Adrenal gland (tissue), 12 donors: ENCODE results near the gene NOP16. TPM values are rescaled to one million over a fixed set of nuclear protein-coding genes. Genes with fewer than 3 reads are reported as not detected.

Source experiments
- DNase-seq, 7 donors: peaks; one replicate each; pipeline ENCODE4 v3.0.0-alpha.2; 2019 to 2020
- H3K27ac ChIP-seq, 5 donors: fragments of 200-600 bp; sonication (generic) in 4 of 5; 1 replicate in 3 of 5; 2 replicates in 2 of 5; pipeline versions ENCODE4 v1.5.1 to v1.8.0; 2016 to 2020; ENCODE audit warnings: mild to moderate bottlenecking in 1 of 5
- H3K27me3 ChIP-seq: fragments of 200-600 bp; 2 replicates; pipeline ENCODE4 v1.8.0; 2021
- H3K36me3 ChIP-seq, 2 donors: fragments of 200-600 bp; replicated peaks in 1 of 2; 1 replicate in 1 of 2; 2 replicates in 1 of 2; pipeline versions ENCODE4 v1.5.1 to v1.8.0; 2018 to 2022
- H3K4me1 ChIP-seq, 2 donors: fragments of 200-600 bp; replicated peaks in 1 of 2; 1 replicate in 1 of 2; 2 replicates in 1 of 2; pipeline versions ENCODE4 v1.5.1 to v1.8.0; 2018 to 2021
- H3K4me3 ChIP-seq, 4 donors: fragments of 200-600 bp; sonication (generic) in 3 of 4; one replicate each; pipeline ENCODE4 v1.5.1; 2016 to 2018
- H3K9me3 ChIP-seq, 3 donors: fragments of 200-600 bp; sonication (generic) in 1 of 3; replicated peaks in 1 of 3; 1 replicate in 2 of 3; 2 replicates in 1 of 3; pipeline versions ENCODE4 v1.5.1 to v1.8.0; 2016 to 2021
- POLR2A ChIP-seq, 2 donors: fragments of 450-650 bp; IDR thresholded peaks; one replicate each; pipeline ENCODE4 v1.6.1; 2017; ENCODE audit warnings: antibody characterized with exemption in 2 of 2, mild to moderate bottlenecking in 2 of 2, moderate library complexity in 1 of 2
- WGBS, 4 donors: extraction: QIAGEN DNeasy Blood & Tissue Kit in 2 of 4; methylation state at CpG; one replicate each; pipeline versions ENCODE4 v1.1.5 to v1.1.7; 2013 to 2017; 5-methylcytosine and 5-hydroxymethylcytosine counted together
- intact Hi-C, 2 donors: fragments of 100-400 bp; cut with DNase I; formaldehyde crosslinking; loops; one replicate each; pipeline versions ENCODE4 v1.14.1 to v1.15.0; 2022 to 2023
- polyA plus RNA-seq, 3 donors: library from polyadenylated mRNA; stranded (reverse); fragments of 200-250 nt in 2 of 3; fragments of 350-450 nt in 1 of 3; fragmentation: Illumina TruSeq in 1 of 3; extraction: RNeasy Lipid Tissue Mini Kit (QIAGEN cat#74804) in 1 of 3; gene quantifications; one replicate each; pipeline ENCODE4 v1.2.3, GENCODE V29; 2013 to 2014
- total RNA-seq, 9 donors: library from RNA; depleted of rRNA in 4 of 9; stranded (reverse); fragments of >200 nt in 4 of 9; fragments of 120-200 nt in 1 of 9; fragmentation: NEBNext Ultra II Directional in 1 of 9; extraction: Animal tissue kit (Norgen Biotek cat#: 25700) in 1 of 9; gene quantifications; one replicate each; pipeline versions ENCODE4 v1.1.0 to v1.2.4, GENCODE V29; 2013 to 2023
- TF ChIP-seq, protein P1 (sequence below), 6 experiments: fragments of 450-650 bp in 4 of 6; fragments of 200-600 bp in 2 of 6; sonication (generic) in 1 of 6; IDR thresholded peaks; 1 replicate in 5 of 6; 2 replicates in 1 of 6; pipeline versions ENCODE4 v1.5.1 to v1.8.0; 2016 to 2021; ENCODE audit warnings: antibody characterized with exemption in 6 of 6, mild to moderate bottlenecking in 2 of 6, moderate library complexity in 1 of 6
- donor health status: healthy with polysubstance abuse.
- donor health status: Bipolar disorder and iron deficiency.
- donor health status: DM: yes; HTN: yes; CAD: no.
- donor health status: DM: no; HTN: no; CAD: no.
- donor health status: DM: no; HTN: no; CAD: no.
- donor health status: DM: yes; HTN: yes; CAD: no.

NOP16 gene
- total and polyA plus RNA-seq, 12 donors: 6.2 to 62.1 (median 26.5) TPM

- Histone ChIP-seq H3K4me1 (peaks cover 5 to 15% of the 10 kb centered on the region in 2 donors), H3K27ac (no peak overlapping the region), H3K9me3 (no peaks in the 10 kb centered on the region), H3K27me3 (no peaks in the 10 kb centered on the region), H3K4me3 (no peak overlapping the region), H3K36me3 (peaks cover 0 to 84% of the 10 kb centered on the region in 2 donors)
- peak in 1 of 7 donors; percentile 41 for DNase-seq
- intact Hi-C loops: no loop called here
- 92 to 98% (median 96%) methylated on average over 4 of the region's 4 CpGs for WGBS, 4 donors
- no peak for TF ChIP-seq POLR2A (IDR thresholded peaks at IDR 0.05)
- TF ChIP-seq, protein P1, sequence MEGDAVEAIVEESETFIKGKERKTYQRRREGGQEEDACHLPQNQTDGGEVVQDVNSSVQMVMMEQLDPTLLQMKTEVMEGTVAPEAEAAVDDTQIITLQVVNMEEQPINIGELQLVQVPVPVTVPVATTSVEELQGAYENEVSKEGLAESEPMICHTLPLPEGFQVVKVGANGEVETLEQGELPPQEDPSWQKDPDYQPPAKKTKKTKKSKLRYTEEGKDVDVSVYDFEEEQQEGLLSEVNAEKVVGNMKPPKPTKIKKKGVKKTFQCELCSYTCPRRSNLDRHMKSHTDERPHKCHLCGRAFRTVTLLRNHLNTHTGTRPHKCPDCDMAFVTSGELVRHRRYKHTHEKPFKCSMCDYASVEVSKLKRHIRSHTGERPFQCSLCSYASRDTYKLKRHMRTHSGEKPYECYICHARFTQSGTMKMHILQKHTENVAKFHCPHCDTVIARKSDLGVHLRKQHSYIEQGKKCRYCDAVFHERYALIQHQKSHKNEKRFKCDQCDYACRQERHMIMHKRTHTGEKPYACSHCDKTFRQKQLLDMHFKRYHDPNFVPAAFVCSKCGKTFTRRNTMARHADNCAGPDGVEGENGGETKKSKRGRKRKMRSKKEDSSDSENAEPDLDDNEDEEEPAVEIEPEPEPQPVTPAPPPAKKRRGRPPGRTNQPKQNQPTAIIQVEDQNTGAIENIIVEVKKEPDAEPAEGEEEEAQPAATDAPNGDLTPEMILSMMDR (IDR thresholded peaks at IDR 0.05): no peak
Observed at GRCh38 chr5:176353533-176353932, 34.9 kb downstream of the NOP16 start.

- no peak overlapping the region for H3K4me3 ChIP-seq
- intact Hi-C loops: no loop called here
- H3K27me3 ChIP-seq: no peaks in the 10 kb centered on the region
- peaks cover 5 to 15% of the 10 kb centered on the region in 2 donors for H3K4me1 ChIP-seq
- peak; percentile 66 to 92 (median 90) for DNase-seq
- peaks cover 0 to 86% of the 10 kb centered on the region in 2 donors for H3K36me3 ChIP-seq
- H3K27ac ChIP-seq: peak overlapping the region in 4 of 5 donors; percentile 60 to 92 (median 75)
- WGBS, 4 donors: 43 to 52% (median 50%) methylated on average over 5 of the region's 5 CpGs
- no peaks in the 10 kb centered on the region for H3K9me3 ChIP-seq
- peak in 1 of 2 donors; percentile 58 for TF ChIP-seq POLR2A (IDR thresholded peaks at IDR 0.05)
- TF ChIP-seq, protein P1 (IDR thresholded peaks at IDR 0.05): no peak
Observed at GRCh38 chr5:176352116-176352878, 36.1 kb downstream of the NOP16 start.

- peak in 1 of 7 donors; percentile 41 for DNase-seq
- H3K27ac ChIP-seq: no peak overlapping the region
- H3K27me3 ChIP-seq: no peaks in the 10 kb centered on the region
- TF ChIP-seq, protein P1 (IDR thresholded peaks at IDR 0.05): no peak
- TF ChIP-seq POLR2A (IDR thresholded peaks at IDR 0.05): no peak
- H3K36me3 ChIP-seq: peaks cover 0 to 95% of the 10 kb centered on the region in 2 donors
- H3K4me1 ChIP-seq: peaks cover 5 to 15% of the 10 kb centered on the region in 2 donors
- 97 to 99% (median 98%) methylated on average over 7 to 8 of the region's 8 CpGs for WGBS, 4 donors
- no peaks in the 10 kb centered on the region for H3K9me3 ChIP-seq
- no peak overlapping the region for H3K4me3 ChIP-seq
- intact Hi-C loops: no loop called here
Observed at GRCh38 chr5:176350416-176350815, 38.0 kb downstream of the NOP16 start.

DNA sequence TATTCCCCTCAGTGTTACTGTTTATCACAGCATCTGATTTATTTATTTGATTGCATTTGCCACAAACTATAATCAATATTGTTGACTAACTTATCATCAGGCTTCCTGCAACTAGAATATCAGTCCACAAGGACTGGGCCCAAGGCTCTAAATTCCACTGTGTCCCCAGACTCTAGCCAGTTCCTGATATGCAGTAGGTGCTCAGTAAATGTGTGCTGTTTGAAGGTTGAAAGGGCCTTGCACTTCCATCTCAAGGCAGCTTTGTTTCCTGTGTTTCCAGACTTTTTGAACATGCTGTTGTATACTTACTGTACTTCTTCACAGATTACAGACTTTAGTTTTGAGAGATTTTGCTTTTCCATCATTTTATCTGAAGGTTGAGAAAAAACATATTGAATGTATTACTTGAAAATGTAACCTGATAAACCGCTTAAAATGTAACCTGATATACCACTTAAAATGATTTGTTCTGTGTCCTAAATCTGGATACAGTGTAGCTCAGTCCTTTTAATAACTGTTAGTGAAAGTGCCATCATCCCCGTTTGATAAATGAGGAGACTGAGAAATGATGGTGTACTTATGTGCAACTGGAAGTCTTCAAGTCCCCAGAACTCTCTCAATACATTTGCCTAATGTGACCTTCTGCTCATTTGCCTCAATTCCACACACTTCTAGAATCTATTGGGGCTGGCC, 45.5 kb downstream of the NOP16 start:
- H3K36me3 ChIP-seq: peaks cover 5 to 57% of the 10 kb centered on the region in 2 donors
- peaks cover 5 to 8% of the 10 kb centered on the region in 2 donors for H3K4me1 ChIP-seq
- H3K27ac ChIP-seq: no peak overlapping the region
- H3K9me3 ChIP-seq: no peaks in the 10 kb centered on the region
- intact Hi-C loops: no loop called here
- no peak for DNase-seq
- 72 to 85% (median 77%) methylated on average over 2 of the region's 2 CpGs for WGBS, 4 donors
- no peak for TF ChIP-seq POLR2A (IDR thresholded peaks at IDR 0.05)
- TF ChIP-seq, protein P1 (IDR thresholded peaks at IDR 0.05): no peak
- no peaks in the 10 kb centered on the region for H3K27me3 ChIP-seq
- H3K4me3 ChIP-seq: no peak overlapping the region
